KMS-11 (cell line): ENCODE measurements around the gene STXBP3.

Experiments used
- H2AFZ ChIP-seq: fragments of 200-600 bp; sonication (generic); 2 replicates; pipeline ENCODE4 v1.6.1; 2016; ENCODE audit warnings: antibody characterized with exemption, mixed run types, low read depth
- H3K27ac ChIP-seq: fragments of 200-600 bp; sonication (generic); 2 replicates; pipeline ENCODE4 v1.6.1; 2016; ENCODE audit warnings: mild to moderate bottlenecking, mixed run types
- H3K27me3 ChIP-seq: fragments of 200-600 bp; sonication (generic); 2 replicates; pipeline ENCODE4 v1.6.1; 2017; ENCODE audit warnings: mild to moderate bottlenecking, low read depth, mixed run types, moderate library complexity; ENCODE audit not compliant: insufficient read depth
- H3K36me3 ChIP-seq: fragments of 200-600 bp; sonication (generic); 2 replicates; pipeline ENCODE4 v1.6.1; 2017; ENCODE audit warnings: mild to moderate bottlenecking, mixed run types; ENCODE audit not compliant: insufficient read depth
- H3K4me1 ChIP-seq: fragments of 200-600 bp; sonication (generic); 2 replicates; pipeline ENCODE4 v1.6.1; 2016; ENCODE audit warnings: mild to moderate bottlenecking, low read depth, mixed run types; ENCODE audit not compliant: poor library complexity, severe bottlenecking
- H3K4me2 ChIP-seq: fragments of 200-600 bp; sonication (generic); 2 replicates; pipeline ENCODE4 v1.7.0; 2016; ENCODE audit warnings: mild to moderate bottlenecking, mixed run types
- H3K4me3 ChIP-seq: fragments of 200-600 bp; sonication (generic); IDR thresholded peaks from 2 replicates; pipeline ENCODE4 v1.6.1; 2017; ENCODE audit warnings: low read depth, low read length, mixed read lengths; ENCODE audit not compliant: insufficient read depth
- H3K79me2 ChIP-seq: fragments of 200-600 bp; sonication (generic); 2 replicates; pipeline ENCODE4 v1.6.1; 2016; ENCODE audit warnings: low read depth, mixed run types; ENCODE audit not compliant: insufficient read depth
- H3K9ac ChIP-seq: fragments of 200-600 bp; sonication (generic); 2 replicates; pipeline ENCODE4 v1.6.1; 2016; ENCODE audit warnings: mild to moderate bottlenecking, mixed run types
- H4K20me1 ChIP-seq: fragments of 200-600 bp; sonication (generic); 2 replicates; pipeline ENCODE4 v1.6.1; 2016; ENCODE audit warnings: mild to moderate bottlenecking, mixed run types; ENCODE audit not compliant: insufficient read depth
- TF ChIP-seq, protein P1 (sequence below): fragments of 200-600 bp; sonication (generic); conservative IDR thresholded peaks from 2 replicates; pipeline ENCODE4 v1.6.1; 2017; ENCODE audit warnings: low read depth, mild to moderate bottlenecking, antibody characterized with exemption, low read length, moderate library complexity, mixed read lengths

Gene STXBP3

GRCh38 chr1:108829498-108829916 lies 83.0 kb downstream of the STXBP3 start:
- TF ChIP-seq, protein P1, sequence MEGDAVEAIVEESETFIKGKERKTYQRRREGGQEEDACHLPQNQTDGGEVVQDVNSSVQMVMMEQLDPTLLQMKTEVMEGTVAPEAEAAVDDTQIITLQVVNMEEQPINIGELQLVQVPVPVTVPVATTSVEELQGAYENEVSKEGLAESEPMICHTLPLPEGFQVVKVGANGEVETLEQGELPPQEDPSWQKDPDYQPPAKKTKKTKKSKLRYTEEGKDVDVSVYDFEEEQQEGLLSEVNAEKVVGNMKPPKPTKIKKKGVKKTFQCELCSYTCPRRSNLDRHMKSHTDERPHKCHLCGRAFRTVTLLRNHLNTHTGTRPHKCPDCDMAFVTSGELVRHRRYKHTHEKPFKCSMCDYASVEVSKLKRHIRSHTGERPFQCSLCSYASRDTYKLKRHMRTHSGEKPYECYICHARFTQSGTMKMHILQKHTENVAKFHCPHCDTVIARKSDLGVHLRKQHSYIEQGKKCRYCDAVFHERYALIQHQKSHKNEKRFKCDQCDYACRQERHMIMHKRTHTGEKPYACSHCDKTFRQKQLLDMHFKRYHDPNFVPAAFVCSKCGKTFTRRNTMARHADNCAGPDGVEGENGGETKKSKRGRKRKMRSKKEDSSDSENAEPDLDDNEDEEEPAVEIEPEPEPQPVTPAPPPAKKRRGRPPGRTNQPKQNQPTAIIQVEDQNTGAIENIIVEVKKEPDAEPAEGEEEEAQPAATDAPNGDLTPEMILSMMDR: no peak
- Histone ChIP-seq H3K4me2 (no peak overlapping the region), H3K36me3 (no peaks in the 10 kb centered on the region), H2AFZ (no peak overlapping the region), H3K27ac (no peak overlapping the region), H3K27me3 (no peaks in the 10 kb centered on the region), H3K4me3 (no peak overlapping the region), H3K4me1 (no peaks in the 10 kb centered on the region), H3K9ac (no peak overlapping the region), H4K20me1 (no peaks in the 10 kb centered on the region), H3K79me2 (no peaks in the 10 kb centered on the region)

GRCh38 chr1:108830119-108831008 lies 83.9 kb downstream of the STXBP3 start:
- no peaks in the 10 kb centered on the region for H3K27me3 ChIP-seq
- no peaks in the 10 kb centered on the region for H3K79me2 ChIP-seq
- TF ChIP-seq, protein P1: no peak
- no peaks in the 10 kb centered on the region for H4K20me1 ChIP-seq
- H2AFZ ChIP-seq: no peak overlapping the region
- H3K4me1 ChIP-seq: no peaks in the 10 kb centered on the region
- no peak overlapping the region for H3K27ac ChIP-seq
- no peak overlapping the region for H3K9ac ChIP-seq
- no peak overlapping the region for H3K4me3 ChIP-seq
- H3K4me2 ChIP-seq: no peak overlapping the region
- H3K36me3 ChIP-seq: no peaks in the 10 kb centered on the region

- Histone ChIP-seq H3K36me3 (no peaks in the 10 kb centered on the region), H3K27me3 (no peaks in the 10 kb centered on the region), H3K9ac (no peak overlapping the region), H3K79me2 (no peaks in the 10 kb centered on the region), H3K4me2 (no peak overlapping the region), H3K4me1 (no peaks in the 10 kb centered on the region), H2AFZ (no peak overlapping the region), H3K27ac (no peak overlapping the region), H3K4me3 (no peak overlapping the region), H4K20me1 (no peaks in the 10 kb centered on the region)
- TF ChIP-seq, protein P1: no peak
Observed at GRCh38 chr1:108831225-108831624, 84.8 kb downstream of the STXBP3 start.

- H3K27ac ChIP-seq: no peak overlapping the region
Observed at GRCh38 chr1:108832929-108833328, 86.5 kb downstream of the STXBP3 start.

More at GRCh38 chr1:108832929-108833328, 86.5 kb downstream of the STXBP3 start:
- TF ChIP-seq, protein P1: no peak
- H3K79me2 ChIP-seq: no peaks in the 10 kb centered on the region
- no peaks in the 10 kb centered on the region for H3K36me3 ChIP-seq
- H2AFZ ChIP-seq: no peak overlapping the region
- H3K4me3 ChIP-seq: no peak overlapping the region
- no peaks in the 10 kb centered on the region for H4K20me1 ChIP-seq
- H3K4me1 ChIP-seq: no peaks in the 10 kb centered on the region
- no peak overlapping the region for H3K9ac ChIP-seq
- no peaks in the 10 kb centered on the region for H3K27me3 ChIP-seq
- no peak overlapping the region for H3K4me2 ChIP-seq
